HG03354 (cell line): ENCODE results near the gene LCN9.
"Not testable (repeated sequence)": the region's sequence is repeated elsewhere in the genome, so short reads cannot be mapped to it uniquely, and the experiment has no call there.

ENCODE experiments used
- ATAC-seq: cut with Tn5 transposase; IDR thresholded peaks from one replicate; pipeline ENCODE4 v1.9.1; 2021; ENCODE audit warnings: mild to moderate bottlenecking; ENCODE audit not compliant: unreplicated experiment, poor library complexity, severe bottlenecking

The LCN9 gene

DNA sequence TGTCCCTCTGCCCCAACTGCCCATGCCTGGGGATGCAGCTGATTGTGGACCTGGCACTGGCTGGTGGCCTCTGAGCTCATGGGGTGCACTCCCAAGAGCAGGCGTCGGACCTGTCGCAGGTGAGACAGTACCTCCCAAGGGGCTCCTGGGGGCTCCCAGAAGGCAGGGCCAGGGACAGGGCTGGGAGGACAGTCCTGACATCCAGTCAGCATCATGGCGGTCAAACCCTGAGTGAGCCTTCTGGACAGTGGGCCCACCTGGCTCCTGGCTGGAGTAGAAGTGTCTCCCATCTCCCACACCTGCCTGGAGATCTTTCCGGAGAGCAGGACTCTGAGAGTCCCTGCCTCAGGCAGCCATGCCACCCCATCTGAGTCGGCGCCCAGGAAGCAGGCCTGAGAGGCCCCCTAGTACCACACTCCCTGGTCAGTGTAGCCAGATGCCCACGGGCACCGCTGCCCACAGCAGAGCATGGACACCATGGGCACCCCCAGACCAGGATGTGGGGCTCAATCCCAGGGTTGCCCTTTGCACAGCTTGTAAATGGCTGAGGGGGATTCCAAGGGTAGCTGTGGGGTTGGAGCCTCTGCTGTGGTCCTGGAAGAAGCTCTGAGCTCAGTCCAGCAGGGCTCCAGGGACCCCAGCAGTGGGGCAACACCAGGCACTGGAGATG lies 6.6 kb downstream of the LCN9 start:
- ATAC-seq, result no peak

DNA sequence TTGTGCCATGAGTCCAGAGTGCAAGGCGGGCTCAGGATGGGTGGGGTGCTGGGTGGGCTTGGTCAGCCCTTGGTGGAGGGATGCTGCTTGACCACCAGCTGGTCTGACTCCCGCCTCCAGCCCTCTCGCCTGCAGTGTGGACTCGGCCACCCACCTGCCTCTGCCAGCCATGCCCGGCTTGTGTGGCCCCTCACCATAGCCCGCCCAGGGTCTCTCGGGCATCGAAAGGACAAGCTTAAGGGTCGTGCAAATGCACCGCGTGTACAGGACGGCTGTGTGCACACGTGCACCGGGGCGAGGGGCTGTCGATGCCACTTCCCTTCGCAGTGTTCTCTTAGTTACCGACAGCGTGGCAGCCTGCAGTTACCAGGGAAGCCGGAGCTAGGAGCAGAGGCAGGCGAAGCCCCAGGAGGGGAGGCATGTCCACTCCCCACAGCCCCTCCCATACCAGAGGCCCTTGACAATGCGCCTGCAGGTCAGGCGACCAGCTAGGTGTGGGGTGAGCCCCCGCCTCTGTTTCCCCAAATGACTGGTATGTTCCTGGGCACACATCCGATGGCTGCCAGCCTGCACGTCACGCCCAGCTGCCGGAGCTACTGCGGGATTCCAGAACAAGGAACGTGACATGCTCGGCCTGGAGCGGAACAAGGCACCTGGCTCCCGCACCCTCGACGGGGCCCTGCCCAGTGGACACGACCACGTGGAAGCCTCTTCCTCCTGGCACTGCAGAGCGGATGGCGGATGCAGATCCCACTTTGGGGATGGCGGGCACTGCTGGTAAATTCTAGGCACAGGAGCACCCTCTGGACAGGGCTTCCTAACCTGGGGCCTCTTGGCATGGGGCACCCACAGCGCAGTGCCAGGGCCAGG lies 7.8 kb downstream of the LCN9 start:
- no peak for ATAC-seq

DNA sequence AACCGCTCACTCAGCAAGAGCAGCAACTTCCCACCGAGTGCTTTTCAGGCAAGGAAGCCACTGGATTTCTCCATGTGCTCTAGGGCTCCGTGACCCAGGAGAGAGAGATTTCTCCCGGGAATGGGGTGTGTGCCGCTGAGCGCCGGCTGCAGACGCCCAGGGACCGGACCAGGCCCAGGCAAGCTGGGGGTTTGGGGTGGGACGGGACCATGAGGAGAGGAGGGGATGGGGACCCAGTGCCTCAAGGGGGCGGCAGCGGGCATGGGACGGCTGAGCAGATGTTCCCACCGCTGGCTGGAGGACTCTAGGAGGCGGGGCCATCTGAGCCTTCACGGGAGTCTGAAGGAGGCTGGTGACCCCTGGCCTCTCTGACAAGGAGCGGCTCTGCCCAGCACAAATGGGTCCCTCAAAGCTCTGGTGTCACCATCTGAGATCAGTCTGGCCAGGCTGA lies 8.5 kb downstream of the LCN9 start:
- no peak for ATAC-seq

DNA sequence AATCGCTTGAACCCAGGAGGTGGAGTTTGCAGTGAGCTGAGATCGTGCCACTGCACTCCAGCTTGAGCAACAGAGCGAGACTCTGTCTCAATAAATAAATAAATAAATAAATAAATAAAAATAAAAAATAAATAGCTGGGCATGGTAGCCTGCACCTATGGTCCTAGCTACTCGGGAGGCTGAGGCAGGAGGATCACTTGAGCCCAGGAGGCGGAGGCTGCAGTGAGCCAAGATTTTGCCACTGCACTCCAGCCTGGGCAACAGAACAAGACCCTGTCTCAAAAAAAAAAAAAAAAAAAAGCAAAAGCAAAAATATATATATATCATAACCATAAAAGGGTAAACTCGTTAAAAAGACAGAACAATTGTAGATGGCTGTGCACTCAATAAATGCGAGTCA lies 9.7 kb downstream of the LCN9 start:
- not testable (repeated sequence) for ATAC-seq

DNA sequence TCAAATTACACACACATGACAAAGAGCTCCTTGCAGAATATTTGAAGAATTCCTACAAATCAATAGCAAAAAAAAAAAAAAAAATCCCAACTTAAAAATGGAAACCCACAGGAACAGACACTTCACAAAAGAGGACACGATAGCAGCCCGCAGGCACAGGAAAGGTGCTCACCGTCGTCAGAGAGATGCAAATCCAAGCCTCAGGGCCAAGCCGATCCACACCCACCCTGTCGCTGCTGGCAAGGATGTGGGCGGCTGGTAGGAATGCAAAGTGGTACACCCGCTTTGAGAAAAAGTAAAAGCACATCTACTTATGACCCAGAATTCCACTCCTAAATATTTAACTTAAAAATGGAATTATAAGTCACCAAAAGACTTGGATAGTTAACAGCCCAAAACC lies 10.8 kb downstream of the LCN9 start:
- no peak for ATAC-seq

DNA sequence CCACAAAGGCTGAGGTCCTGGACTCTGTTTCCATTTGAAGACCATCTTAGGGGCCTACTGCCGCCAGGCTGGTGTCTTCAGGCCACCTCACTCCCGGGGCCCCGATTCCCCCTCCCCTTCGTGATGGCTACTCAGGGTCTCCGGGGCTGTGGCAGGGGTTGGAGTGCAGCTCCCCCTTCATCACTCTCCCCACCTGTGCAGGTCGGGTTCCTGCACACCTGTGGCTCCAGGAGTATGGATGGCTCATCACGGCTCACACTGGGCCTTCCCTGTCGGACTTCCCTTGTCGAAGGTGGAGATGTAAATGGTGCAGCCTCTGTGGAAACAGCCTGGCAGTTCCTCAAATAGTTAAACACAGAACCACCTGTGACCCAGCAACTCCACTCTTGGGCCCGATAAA lies 11.9 kb downstream of the LCN9 start:
- no peak for ATAC-seq

DNA sequence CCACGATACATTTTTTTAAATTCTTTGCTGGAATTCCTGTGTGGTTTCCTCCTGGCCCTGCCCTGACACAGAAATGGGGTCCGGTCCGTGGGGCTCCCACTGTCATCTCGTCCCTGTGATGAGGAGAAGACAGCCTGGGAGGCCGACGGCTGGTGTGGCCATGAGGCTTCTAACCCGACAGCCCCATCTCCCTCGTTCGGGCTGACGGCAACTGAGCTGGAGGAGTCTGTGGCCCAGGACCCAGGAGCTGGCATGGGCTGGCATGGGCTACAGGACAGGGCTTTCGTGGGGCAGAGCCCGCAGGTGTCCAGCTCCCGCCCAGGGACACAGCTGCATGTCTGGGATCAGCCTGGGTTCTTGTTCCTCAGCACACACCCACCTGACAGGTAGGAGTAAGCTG lies 13.8 kb downstream of the LCN9 start:
- ATAC-seq, result no peak

DNA sequence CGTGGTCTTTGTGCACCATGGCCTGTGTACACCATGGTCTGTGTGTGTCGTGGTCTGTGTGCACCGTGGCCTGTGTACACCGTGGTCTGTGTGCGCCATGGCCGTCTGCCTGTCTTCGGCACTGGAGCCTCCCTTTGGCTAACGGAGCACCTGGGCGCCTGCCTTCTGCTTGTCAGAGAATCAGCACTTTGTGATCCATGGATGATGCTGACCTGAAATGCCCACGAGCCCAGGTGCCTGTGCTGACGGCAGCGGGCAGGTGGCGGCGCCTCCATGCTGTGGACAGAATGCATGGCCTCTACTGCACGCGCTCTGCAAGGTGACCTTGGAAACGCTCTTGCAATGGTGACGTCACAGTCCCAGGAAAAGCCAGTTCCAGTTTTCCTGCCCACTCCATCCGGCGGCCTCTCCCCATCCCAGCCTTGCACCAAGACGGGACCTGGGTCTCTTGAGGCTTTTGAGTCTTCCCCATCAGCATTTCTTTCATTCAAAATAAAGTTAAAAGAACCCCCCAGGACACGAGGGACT lies 14.6 kb downstream of the LCN9 start:
- no peak for ATAC-seq

DNA sequence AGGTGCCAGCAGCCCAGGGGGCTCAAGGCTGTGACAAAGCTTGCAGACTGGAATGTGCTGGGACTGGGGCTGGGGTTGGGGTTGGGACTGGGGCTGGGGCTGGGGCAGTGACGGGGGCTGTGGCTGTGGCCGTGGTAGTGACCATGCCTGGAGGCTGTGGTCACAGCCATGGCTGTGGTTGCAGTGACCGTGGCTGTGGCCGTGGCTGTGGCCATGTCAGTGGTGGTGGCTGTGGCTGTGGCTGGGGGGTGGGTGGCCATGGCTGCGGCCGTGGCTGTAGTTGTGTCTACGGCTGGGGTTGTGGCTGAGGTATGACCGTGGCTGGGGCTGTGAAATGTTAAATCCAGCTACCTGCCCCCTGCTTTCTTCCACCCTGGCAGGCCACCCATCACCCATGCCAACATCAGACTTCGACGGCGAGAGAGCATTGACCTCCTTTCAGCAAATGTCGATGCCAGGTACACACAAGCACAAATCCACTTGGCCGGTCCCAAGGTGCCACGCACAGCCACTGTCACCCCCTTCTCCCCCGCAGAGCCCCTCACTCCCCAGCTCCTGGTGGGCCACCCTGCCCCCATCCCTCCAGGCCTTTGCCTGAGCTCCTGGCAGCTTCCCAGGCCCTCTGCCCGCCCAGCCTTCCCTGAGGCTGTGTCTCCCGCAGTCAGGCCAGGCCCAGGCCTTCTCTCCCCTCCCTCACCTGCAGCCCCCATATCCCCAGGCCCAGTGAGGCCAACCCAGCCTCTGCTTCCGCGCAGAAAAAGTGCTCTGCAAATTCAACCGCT lies 15.3 kb downstream of the LCN9 start:
- ATAC-seq, result no peak

DNA sequence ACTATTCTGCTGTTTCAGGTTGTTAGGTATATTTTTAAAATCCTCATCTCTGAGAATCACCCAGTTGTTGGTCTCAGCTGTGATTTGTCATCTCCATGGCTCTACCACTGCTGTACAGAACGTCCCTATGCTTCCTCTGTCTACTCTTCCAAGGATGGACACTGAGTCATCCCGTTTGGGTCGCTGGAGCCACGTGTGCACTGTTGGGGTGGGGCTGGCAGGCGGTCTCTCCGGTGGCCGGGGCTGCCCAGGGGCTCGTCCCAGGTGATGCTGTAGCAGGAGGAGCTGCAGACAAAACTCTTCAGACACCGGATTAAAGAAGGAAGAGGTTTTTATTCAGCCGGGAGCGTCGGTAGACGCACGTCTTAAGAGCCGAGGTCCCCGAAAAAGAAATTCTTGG lies 16.9 kb downstream of the LCN9 start:
- ATAC-seq, result no peak

DNA sequence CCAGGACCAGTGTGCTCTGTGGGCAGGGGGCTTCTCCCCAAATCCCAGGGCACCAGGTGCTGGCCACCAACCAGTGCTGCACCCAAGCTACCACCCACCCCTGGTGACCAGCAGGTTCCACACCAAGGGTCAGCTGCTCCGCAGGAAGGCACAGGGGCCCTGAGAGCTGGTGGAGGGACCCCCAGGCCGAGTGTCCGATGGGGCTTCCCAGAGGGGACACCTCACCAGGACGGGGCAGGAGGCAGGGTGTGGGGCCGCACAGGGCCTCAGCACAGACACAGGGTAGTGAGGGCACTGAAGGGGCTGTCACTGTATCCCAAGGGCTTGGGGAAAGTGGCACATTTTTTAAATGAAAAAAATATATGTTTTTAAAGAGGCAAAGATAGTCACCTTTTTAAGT lies 18.1 kb downstream of the LCN9 start:
- ATAC-seq, result no peak

DNA sequence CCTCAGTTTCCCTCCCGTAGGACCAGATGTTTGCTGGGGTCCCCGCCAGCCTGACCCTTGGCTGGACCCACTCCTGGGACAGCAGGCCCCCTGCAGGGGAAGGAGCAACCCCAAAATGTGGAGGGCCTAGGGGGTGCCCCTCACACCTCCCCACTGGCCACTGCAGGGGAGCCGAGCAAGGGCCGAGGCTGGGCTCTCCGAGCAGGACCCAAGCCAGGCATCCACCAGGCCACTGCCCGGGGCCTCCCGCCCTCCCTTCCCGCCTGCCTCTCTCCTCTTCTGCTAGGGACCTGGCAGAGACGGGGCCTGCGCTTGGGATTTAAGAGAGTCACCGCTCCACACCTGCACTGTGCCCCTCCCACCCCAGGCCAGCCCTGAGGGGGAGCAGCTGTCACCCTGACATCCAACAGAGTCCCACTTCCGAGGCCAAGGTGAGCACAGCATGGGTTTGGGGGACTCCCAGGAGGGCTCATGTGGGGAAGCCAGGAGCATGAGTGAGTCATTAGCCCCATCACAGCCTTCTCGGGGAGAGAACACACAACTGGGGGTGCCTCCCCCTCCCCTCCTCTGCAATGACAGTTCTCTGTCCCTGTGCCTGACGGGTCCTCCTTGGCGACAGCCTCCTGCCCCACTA lies 20.4 kb downstream of the LCN9 start:
- ATAC-seq, result no peak

DNA sequence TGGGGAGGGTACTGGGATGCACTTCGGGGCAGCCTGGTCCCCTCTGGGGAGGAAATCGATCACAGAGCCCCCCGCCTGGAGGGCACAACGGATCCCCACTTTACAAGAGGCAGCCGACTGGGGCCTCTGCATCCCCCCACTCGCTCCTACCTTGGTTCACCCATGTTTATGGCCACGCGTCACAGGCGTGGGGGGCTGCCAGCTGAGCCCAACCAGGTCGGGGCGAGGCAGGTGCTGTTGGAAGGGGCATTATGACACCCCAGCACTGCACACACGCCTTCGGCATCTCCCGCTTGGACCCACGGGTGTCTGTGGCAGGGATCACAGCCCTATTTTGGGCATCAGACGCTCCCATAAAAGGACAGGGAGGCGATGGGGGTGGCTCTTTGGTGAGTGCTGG lies 21.6 kb downstream of the LCN9 start:
- no peak for ATAC-seq

DNA sequence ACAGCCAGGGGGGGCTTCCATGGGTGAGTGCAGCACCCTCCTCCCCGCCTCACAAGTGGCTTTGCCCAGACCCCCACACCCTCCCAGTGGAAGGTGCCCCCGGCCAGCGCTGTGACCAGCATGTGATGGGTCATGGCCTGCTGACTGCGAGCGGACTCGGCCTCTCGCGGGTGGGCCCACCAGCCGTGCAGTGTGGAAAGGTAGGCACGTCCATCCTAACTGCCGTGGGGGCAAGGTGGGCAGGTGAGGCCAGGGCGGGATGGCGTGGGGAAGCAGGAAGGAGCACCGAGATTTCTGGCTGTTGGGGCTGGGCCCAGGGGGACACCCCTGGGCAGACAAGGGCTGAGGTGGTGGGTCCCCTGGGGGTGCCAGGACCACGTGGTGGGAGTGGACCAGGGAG lies 24.1 kb downstream of the LCN9 start:
- ATAC-seq, result no peak

DNA sequence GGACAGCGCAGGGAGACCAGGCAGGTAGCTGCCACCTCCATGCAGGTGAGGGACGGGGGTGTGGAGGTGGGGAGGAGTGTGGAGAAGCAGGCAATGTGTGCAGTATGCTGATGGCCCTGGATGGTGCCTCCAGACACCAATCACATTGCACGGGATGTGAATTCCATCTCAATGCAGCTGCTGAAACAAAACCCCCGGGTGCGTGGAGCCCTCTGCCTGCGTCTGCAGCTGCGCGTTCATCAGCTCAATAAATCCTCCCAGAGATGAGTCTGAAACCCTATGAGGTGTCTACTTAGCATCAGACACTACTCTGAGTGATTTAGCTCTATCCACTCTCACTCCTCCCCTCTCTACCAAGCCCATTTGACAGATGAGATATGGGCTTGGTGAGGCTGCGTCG lies 25.9 kb downstream of the LCN9 start:
- no peak for ATAC-seq

DNA sequence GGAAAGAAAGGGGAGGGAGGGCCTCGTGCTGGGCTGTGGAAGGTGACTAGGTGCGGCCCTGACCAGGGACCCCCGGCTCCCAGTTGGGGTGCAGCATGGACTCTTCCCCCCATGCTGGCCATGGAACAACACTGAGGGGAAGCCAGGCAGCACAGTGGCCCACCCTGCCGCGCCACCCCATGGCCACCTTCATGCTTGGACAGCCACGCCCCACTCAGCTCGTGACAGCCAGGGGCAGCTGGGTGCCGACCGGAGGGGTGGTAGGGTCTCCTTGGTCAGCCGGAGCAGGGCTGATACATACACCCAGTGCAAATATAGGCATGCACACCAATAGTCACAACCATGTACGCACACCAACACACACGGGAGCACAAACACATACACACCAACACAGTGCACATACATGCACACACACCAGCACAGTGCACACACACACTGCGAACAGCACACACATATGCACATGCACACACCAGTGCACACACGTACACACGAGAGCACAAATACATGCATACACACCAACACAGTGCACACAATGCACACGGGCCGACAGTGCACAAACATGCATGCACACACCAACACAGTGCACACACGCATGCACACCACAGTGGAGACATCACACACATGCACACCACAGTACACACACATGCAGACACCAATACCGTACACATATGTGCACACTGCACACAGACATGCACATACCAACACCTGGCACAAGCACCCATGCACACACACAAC lies 27.9 kb downstream of the LCN9 start:
- ATAC-seq, result no peak

DNA sequence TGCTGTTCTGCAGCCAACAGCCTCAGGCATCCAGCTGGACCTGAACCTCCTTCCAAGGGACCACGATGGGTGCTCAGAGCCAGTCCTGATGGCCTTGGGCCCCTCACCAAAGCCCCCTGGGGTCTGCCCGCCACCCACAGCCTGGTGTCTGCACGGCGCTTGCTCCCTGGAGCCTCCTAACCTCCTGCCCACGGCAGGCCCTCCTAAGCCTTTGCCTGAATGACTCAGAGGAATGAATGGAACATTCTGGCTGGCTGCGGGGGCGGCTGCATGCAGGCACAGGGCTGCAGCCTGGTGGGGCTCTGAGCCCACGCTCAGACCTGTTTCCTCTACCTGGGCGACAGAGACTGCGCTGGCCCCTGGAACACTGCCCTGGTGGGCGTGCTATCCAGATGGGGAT lies 29.3 kb downstream of the LCN9 start:
- no peak for ATAC-seq

DNA sequence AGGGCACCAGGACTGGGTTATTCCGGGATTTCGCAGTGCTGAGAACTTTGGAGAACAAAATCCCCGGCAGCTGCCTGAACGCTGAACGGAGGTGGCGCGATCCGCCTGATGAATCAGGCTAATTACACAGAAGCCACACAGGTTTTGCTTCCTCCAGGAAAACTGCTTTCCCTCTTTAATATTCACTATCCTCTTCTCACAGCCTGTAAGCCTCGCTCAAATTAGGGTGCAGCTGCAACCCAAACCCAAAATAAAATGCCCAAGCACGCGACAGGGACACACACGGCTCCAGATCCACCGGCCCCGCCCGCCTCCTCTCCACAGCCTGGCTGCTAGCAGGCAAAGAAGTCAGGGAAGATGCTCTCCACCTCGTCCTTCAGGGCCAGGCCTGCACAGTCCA lies 30.2 kb downstream of the LCN9 start:
- ATAC-seq, result no peak

DNA sequence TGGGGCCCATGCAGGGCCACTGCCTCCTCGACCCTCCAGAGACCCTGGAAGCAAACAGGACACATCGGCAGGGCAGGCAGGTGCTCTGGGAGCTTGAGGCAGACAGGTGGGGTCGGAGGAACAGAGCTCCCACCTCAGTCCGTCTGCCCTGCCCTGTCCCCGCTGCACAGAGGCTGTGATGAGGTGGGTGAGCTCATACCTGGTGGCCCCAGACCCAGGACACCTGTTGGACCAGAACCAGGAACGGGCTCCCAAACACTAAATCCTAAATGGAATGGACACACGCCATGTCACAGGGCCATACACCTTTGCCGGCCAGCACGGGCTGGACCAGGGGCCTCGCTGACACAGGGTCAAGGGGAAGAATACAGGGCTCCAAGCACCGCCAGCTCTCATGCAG lies 30.7 kb downstream of the LCN9 start:
- no peak for ATAC-seq
